ENCODE results near the gene C11orf21.

C11orf21 gene

GRCh38 chr11:2258501-2259465 lies 42.9 kb downstream of the C11orf21 start:
- DNase-seq = no peak

GRCh38 chr11:2256951-2257700 lies 44.6 kb downstream of the C11orf21 start:
- DNase-seq = no peak

GRCh38 chr11:2256293-2256913 lies 45.3 kb downstream of the C11orf21 start:
- no peak for DNase-seq

- no peak for DNase-seq
Measured at GRCh38 chr11:2252018-2252417, 49.7 kb downstream of the C11orf21 start.

GRCh38 chr11:2251138-2251537 lies 50.6 kb downstream of the C11orf21 start:
- DNase-seq = no peak

- DNase-seq = no peak
Measured at GRCh38 chr11:2250485-2250884, 51.2 kb downstream of the C11orf21 start.

GRCh38 chr11:2250041-2250440 lies 51.7 kb downstream of the C11orf21 start:
- no peak for DNase-seq

GRCh38 chr11:2249189-2249916 lies 52.4 kb downstream of the C11orf21 start:
- DNase-seq = no peak

GRCh38 chr11:2248762-2249161 lies 53.0 kb downstream of the C11orf21 start:
- no peak for DNase-seq

GRCh38 chr11:2248242-2248641 lies 53.5 kb downstream of the C11orf21 start:
- no peak for DNase-seq

GRCh38 chr11:2247496-2247895 lies 54.2 kb downstream of the C11orf21 start:
- no peak for DNase-seq
